ENCODE data around the gene NLRC5.

NLRC5 gene

DNA sequence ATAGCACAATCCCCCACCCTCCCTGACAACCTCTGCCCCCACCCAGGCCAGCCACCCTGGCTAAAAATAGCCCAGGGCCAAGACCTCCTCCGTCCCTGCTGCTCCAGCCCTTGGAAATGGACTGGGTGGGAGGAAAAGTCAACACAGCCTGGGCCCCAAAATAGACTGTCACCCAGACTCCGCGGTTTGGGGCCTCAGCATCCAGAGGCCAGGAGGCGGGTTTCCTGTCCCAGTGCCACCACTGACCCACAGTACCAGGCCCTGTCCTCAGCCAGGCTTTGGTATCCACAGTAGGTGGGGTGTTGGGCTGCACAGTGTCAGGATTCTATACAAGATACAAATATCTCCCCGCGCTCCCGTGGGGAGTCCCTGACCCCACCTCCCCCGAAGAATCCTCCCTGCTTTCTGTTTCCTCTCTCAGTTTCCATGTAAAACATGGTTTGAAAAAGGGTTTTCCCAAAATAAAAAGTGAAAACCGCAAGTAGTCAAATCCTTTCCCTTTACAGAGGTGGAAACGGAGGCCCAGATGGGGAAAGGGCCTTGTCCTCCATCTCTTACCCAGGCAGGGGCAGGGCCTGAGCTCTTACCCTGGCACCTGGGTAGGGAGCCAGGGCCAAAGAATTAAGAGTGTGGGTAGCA is 123.2 kb downstream of the NLRC5 start:
- no peak overlapping the region for H3K4me2 ChIP-seq (ENCODE audit: low read length)
- no peaks in the 10 kb centered on the region for H3K4me1 ChIP-seq (ENCODE audit: insufficient read depth, low read length, severe bottlenecking)
- no peak overlapping the region for H3K4me3 ChIP-seq (ENCODE audit: low read depth, low read length, poor library complexity, severe bottlenecking)
- H3K27me3 ChIP-seq (ENCODE audit: insufficient read depth, low read length), result 0 out of 2 replicates have a peak, but pooled peaks cover 7% of the 10 kb centered on the region
- H3F3A ChIP-seq (ENCODE audit: insufficient read depth, low read length), result no peaks in the 10 kb centered on the region
- no peaks in the 10 kb centered on the region for H3K9me3 ChIP-seq (ENCODE audit: low read length)
- H3K79me2 ChIP-seq (ENCODE audit: insufficient read depth, low read length), result no peaks in the 10 kb centered on the region
- no peak overlapping the region for H3K9ac ChIP-seq (ENCODE audit: low read length)
- no peak overlapping the region for H2AFZ ChIP-seq (ENCODE audit: low read length)
- H4K20me1 ChIP-seq (ENCODE audit: insufficient read depth, low read length), result no peaks in the 10 kb centered on the region
- H3K27ac ChIP-seq (ENCODE audit: low read depth, low read length, poor library complexity, severe bottlenecking), result no peak overlapping the region
- H3K36me3 ChIP-seq (ENCODE audit: insufficient read depth, low read length), result no peaks in the 10 kb centered on the region
- TF ChIP-seq EZH2 (IDR thresholded peaks at IDR 0.05; ENCODE audit: borderline replicate concordance, low read length), result no peak
- TF ChIP-seq, protein P1, sequence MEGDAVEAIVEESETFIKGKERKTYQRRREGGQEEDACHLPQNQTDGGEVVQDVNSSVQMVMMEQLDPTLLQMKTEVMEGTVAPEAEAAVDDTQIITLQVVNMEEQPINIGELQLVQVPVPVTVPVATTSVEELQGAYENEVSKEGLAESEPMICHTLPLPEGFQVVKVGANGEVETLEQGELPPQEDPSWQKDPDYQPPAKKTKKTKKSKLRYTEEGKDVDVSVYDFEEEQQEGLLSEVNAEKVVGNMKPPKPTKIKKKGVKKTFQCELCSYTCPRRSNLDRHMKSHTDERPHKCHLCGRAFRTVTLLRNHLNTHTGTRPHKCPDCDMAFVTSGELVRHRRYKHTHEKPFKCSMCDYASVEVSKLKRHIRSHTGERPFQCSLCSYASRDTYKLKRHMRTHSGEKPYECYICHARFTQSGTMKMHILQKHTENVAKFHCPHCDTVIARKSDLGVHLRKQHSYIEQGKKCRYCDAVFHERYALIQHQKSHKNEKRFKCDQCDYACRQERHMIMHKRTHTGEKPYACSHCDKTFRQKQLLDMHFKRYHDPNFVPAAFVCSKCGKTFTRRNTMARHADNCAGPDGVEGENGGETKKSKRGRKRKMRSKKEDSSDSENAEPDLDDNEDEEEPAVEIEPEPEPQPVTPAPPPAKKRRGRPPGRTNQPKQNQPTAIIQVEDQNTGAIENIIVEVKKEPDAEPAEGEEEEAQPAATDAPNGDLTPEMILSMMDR (IDR thresholded peaks at IDR 0.05; ENCODE audit: low read length), result no peak
- H3K9me2 ChIP-seq (ENCODE audit: low read depth, low read length), result no peaks in the 10 kb centered on the region

DNA sequence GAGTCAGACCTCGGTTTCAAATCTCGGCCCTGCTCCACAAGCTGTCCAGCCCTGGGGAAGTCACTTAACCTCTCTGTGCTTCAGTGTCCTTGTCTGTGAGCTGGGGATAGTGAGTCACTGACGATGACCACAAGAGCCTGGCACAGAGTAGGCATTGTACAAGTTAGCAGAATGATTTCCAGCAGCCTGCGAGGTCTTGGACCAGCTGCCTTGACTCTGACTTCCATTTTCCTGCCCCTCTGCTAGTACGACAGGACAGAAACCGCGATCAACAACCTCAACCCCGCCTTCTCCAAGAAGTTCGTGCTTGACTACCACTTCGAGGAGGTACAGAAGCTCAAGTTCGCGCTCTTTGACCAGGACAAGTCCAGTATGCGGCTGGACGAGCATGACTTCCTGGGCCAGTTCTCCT is 123.7 kb downstream of the NLRC5 start:
- no peaks in the 10 kb centered on the region for H3K79me2 ChIP-seq (ENCODE audit: insufficient read depth, low read length)
- no peaks in the 10 kb centered on the region for H3K36me3 ChIP-seq (ENCODE audit: insufficient read depth, low read length)
- H3K27ac ChIP-seq (ENCODE audit: low read depth, low read length, poor library complexity, severe bottlenecking), result no peak overlapping the region
- no peaks in the 10 kb centered on the region for H3K4me1 ChIP-seq (ENCODE audit: insufficient read depth, low read length, severe bottlenecking)
- no peaks in the 10 kb centered on the region for H3K9me3 ChIP-seq (ENCODE audit: low read length)
- no peak overlapping the region for H3K9ac ChIP-seq (ENCODE audit: low read length)
- H3F3A ChIP-seq (ENCODE audit: insufficient read depth, low read length), result no peaks in the 10 kb centered on the region
- no peaks in the 10 kb centered on the region for H3K9me2 ChIP-seq (ENCODE audit: low read depth, low read length)
- no peak overlapping the region for H3K4me3 ChIP-seq (ENCODE audit: low read depth, low read length, poor library complexity, severe bottlenecking)
- no peaks in the 10 kb centered on the region for H4K20me1 ChIP-seq (ENCODE audit: insufficient read depth, low read length)
- H2AFZ ChIP-seq (ENCODE audit: low read length), result no peak overlapping the region
- no peak overlapping the region for H3K4me2 ChIP-seq (ENCODE audit: low read length)
- 0 out of 2 replicates have a peak, but pooled peaks cover 7% of the 10 kb centered on the region for H3K27me3 ChIP-seq (ENCODE audit: insufficient read depth, low read length)
- TF ChIP-seq, protein P1 (IDR thresholded peaks at IDR 0.05; ENCODE audit: low read length), result no peak
- no peak for TF ChIP-seq EZH2 (IDR thresholded peaks at IDR 0.05; ENCODE audit: borderline replicate concordance, low read length)

DNA sequence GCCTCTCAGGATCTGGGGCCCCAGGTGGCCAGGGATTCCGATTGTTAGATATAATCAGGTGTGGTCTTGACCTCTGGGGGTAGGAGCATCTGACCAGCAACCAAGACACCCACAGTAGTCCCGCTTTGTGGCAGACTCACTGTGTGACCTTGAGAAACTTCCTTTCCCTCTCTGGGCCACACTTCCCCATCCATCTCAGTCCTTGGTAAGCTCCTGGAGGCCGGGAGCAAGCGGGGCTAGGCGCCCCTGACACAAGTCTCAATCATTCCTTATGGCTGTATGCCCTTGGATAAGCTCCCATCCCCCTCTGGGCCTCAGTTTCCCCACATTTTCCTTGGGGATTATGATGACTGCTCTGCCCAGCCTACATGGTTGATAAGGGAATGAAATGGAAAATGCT is 124.3 kb downstream of the NLRC5 start:
- Histone ChIP-seq H3K4me2 (ENCODE audit: low read length) (no peak overlapping the region), H4K20me1 (ENCODE audit: insufficient read depth, low read length) (no peaks in the 10 kb centered on the region), H3K4me3 (ENCODE audit: low read depth, low read length, poor library complexity, severe bottlenecking) (no peak overlapping the region), H3F3A (ENCODE audit: insufficient read depth, low read length) (no peaks in the 10 kb centered on the region), H3K4me1 (ENCODE audit: insufficient read depth, low read length, severe bottlenecking) (no peaks in the 10 kb centered on the region), H2AFZ (ENCODE audit: low read length) (no peak overlapping the region), H3K36me3 (ENCODE audit: insufficient read depth, low read length) (no peaks in the 10 kb centered on the region), H3K27me3 (ENCODE audit: insufficient read depth, low read length) (0 out of 2 replicates have a peak, but pooled peaks cover 4% of the 10 kb centered on the region), H3K9ac (ENCODE audit: low read length) (no peak overlapping the region), H3K79me2 (ENCODE audit: insufficient read depth, low read length) (no peaks in the 10 kb centered on the region), H3K9me3 (ENCODE audit: low read length) (no peaks in the 10 kb centered on the region), H3K27ac (ENCODE audit: low read depth, low read length, poor library complexity, severe bottlenecking) (no peak overlapping the region), H3K9me2 (ENCODE audit: low read depth, low read length) (no peaks in the 10 kb centered on the region)
- TF ChIP-seq, protein P1 (IDR thresholded peaks at IDR 0.05; ENCODE audit: low read length), result no peak
- no peak for TF ChIP-seq EZH2 (IDR thresholded peaks at IDR 0.05; ENCODE audit: borderline replicate concordance, low read length)

Data from OCI-LY1 (cell line).